K562 (cell line): ENCODE results near the gene GINS2. TPM values are rescaled to one million over a fixed set of nuclear protein-coding genes. Genes with fewer than 3 reads are reported as not detected.

ENCODE experiments used
- ATAC-seq: fragments of 200-7000 bp; cut with Tn5 transposase; 3 replicates; pipeline ENCODE4 v1.9.1; 2020; ENCODE audit warnings: moderate library complexity
- BruUV-seq: library from RNA; stranded (reverse); fragments of 400-500 nt; replicated peaks from 2 replicates; lab custom pipeline; 2021; lab: Mats Ljungman, UMichigan
- CTCF ChIA-PET: fragments of 300-600 bp; formaldehyde crosslinking; extraction: SDS; loops from one replicate; lab custom pipeline; 2021; ENCODE audit warnings: low intra/inter-chr PET ratio; lab: Yijun Ruan, JAX
- POLR2A ChIA-PET: fragments of 300-600, 350-650 bp; sonication (Branson Sonifier 250); formaldehyde crosslinking; extraction: SDS; loops from one replicate; lab custom pipeline; 2021; ENCODE audit warnings: antibody characterized with exemption, inconsistent platforms; lab: Yijun Ruan, JAX
- DNase-seq, 4 experiments: peaks; one replicate each; pipeline versions ENCODE4 v3.0.0 to v3.0.0-alpha.2; 2011 to 2018; ENCODE audit warnings: low spot score in 3 of 4, mixed read lengths in 3 of 4; ENCODE audit errors: extremely low read depth in 1 of 4
- FAIRE-seq: peaks from 2 replicates; lab custom pipeline; 2011; peaks lifted over from hg19 to GRCh38; lab: Jason Lieb, UNC
- H2AFZ ChIP-seq: 2 replicates; pipeline ENCODE4 v1.6.0; 2011; ENCODE audit warnings: low read depth, low read length, control low read depth, inconsistent platforms
- H3K27ac ChIP-seq: fragments of 200-600 bp; 3 replicates; pipeline ENCODE4 v1.8.0; 2011; ENCODE audit warnings: low read depth, mild to moderate bottlenecking, control low read depth, inconsistent platforms, low read length, moderate library complexity, mixed read lengths; ENCODE audit errors: extremely low read depth
- H3K27me3 ChIP-seq, 2 experiments: fragments of 300-600 bp in 1 of 2; 2 replicates in 1 of 2; 3 replicates in 1 of 2; pipeline versions ENCODE4 v1.6.0 to v1.8.0; 2011; ENCODE audit warnings: inconsistent platforms in 2 of 2, low read length in 2 of 2, mild to moderate bottlenecking in 1 of 2, mixed read lengths in 1 of 2, moderate library complexity in 1 of 2; ENCODE audit not compliant: control insufficient read depth in 2 of 2, insufficient read depth in 2 of 2
- H3K36me3 ChIP-seq: fragments of 300-600 bp; 3 replicates; pipeline ENCODE4 v1.8.0; 2011; ENCODE audit warnings: mild to moderate bottlenecking, low read length, inconsistent platforms; ENCODE audit not compliant: control insufficient read depth, insufficient read depth
- H3K4me1 ChIP-seq, 2 experiments: fragments of 200-600 bp in 1 of 2; replicated peaks in 1 of 2; 2 replicates in 1 of 2; 3 replicates in 1 of 2; pipeline versions ENCODE4 v1.5.1 to v1.8.0; 2011; ENCODE audit warnings: inconsistent platforms in 2 of 2, low read length in 2 of 2, mild to moderate bottlenecking in 1 of 2, mixed read lengths in 1 of 2, moderate library complexity in 1 of 2; ENCODE audit not compliant: control insufficient read depth in 2 of 2, insufficient read depth in 2 of 2
- H3K4me2 ChIP-seq: 2 replicates; pipeline ENCODE4 v1.6.1; 2011; ENCODE audit warnings: low read length, control low read depth, inconsistent platforms, mixed read lengths; ENCODE audit not compliant: insufficient read depth
- H3K4me3 ChIP-seq: fragments of 200-600 bp; sonication (generic), shearing (Covaris generic); 2 replicates; pipeline ENCODE4 v1.5.1; 2016; ENCODE audit warnings: control low read depth, inconsistent platforms
- H3K79me2 ChIP-seq: fragments of 200-600 bp; 3 replicates; pipeline ENCODE4 v1.8.0; 2011; ENCODE audit warnings: low read length, inconsistent platforms; ENCODE audit not compliant: control insufficient read depth, insufficient read depth
- H3K9ac ChIP-seq, 2 experiments: 2 replicates each; pipeline versions ENCODE4 v1.6.0 to v1.6.1; 2011; ENCODE audit warnings: low read depth in 2 of 2, low read length in 2 of 2, control low read depth in 1 of 2, inconsistent platforms in 1 of 2, mild to moderate bottlenecking in 1 of 2, mixed read lengths in 1 of 2; ENCODE audit not compliant: insufficient read depth in 1 of 2
- H3K9me1 ChIP-seq: one replicate; pipeline ENCODE4 v1.6.0; 2011; ENCODE audit warnings: inconsistent platforms, mild to moderate bottlenecking, low read length, moderate library complexity; ENCODE audit not compliant: control insufficient read depth, insufficient read depth
- H3K9me3 ChIP-seq: replicated peaks from 2 replicates; pipeline ENCODE4 v1.5.1; 2011; ENCODE audit warnings: low read depth, low read length, inconsistent platforms; ENCODE audit not compliant: control insufficient read depth, insufficient read depth
- H4K20me1 ChIP-seq: replicated peaks from 2 replicates; pipeline ENCODE4 v1.6.1; 2011; ENCODE audit warnings: low read length, inconsistent platforms, mixed read lengths; ENCODE audit not compliant: control insufficient read depth, insufficient read depth
- ARHGAP35 ChIP-seq: fragments of 450-650 bp; IDR thresholded peaks from 2 replicates; pipeline ENCODE4 v1.6.1; 2018; ENCODE audit not compliant: partially characterized antibody
- CREB3L1 ChIP-seq: fragments of 450-650 bp; IDR thresholded peaks from 2 replicates; pipeline ENCODE4 v1.6.1; 2014; ENCODE audit warnings: low read depth, mild to moderate bottlenecking, moderate library complexity, borderline replicate concordance
- GABPB2 ChIP-seq: fragments of 250-450 bp; sonication (Bioruptor Pico); conservative IDR thresholded peaks from 2 replicates; pipeline ENCODE4 v1.5.1; 2021; ENCODE audit warnings: mild to moderate bottlenecking
- POLR2A ChIP-seq: fragments of 450-650 bp; conservative IDR thresholded peaks from 2 replicates; pipeline ENCODE4 v1.6.1; 2016
- PRDM10 ChIP-seq: fragments of 450-650 bp; IDR thresholded peaks from 2 replicates; pipeline ENCODE4 v1.6.1; 2018; ENCODE audit not compliant: partially characterized antibody
- RBM15 ChIP-seq: fragments of 200-400 bp; formaldehyde crosslinking; IDR thresholded peaks from 2 replicates; pipeline ENCODE4 v1.6.1; 2018; ENCODE audit warnings: mild to moderate bottlenecking, low read length, moderate library complexity; ENCODE audit not compliant: insufficient read depth
- WGBS: fragments of 100-300 bp; shearing (Covaris generic); methylation state at CpG from one replicate; pipeline ENCODE4 v1.1.6; 2016; ENCODE audit warnings: low coverage, mixed read lengths; ENCODE audit not compliant: insufficient coverage; ENCODE audit errors: missing lambda C conversion rate; 5-methylcytosine and 5-hydroxymethylcytosine counted together
- in situ Hi-C: fragments of 300-500 bp; cut with MboI; formaldehyde crosslinking; loops from 4 replicates; pipeline ENCODE4 v1.15.0; 2018; ENCODE audit warnings: inconsistent platforms, mixed read lengths
- intact Hi-C: fragments of 100-400 bp; cut with micrococcal nuclease; formaldehyde crosslinking; loops from 2 replicates; pipeline ENCODE4 v1.14.2; 2022
- polyA plus RNA-seq, 8 experiments: library from polyadenylated mRNA; depleted of rRNA in 4 of 8; stranded (reverse) in 5 of 8; unstranded in 3 of 8; fragments of >200 nt; fragmentation: Nextera tagmentation in 2 of 8; fragmentation: Illumina TruSeq in 1 of 8; extraction: Ambion mirVana in 2 of 8; extraction: Trizol in 1 of 8; gene quantifications; 2 replicates each; pipeline versions ENCODE4 v1.2.1 to v1.2.3, GENCODE V29; 2011 to 2014; ENCODE audit warnings: inconsistent platforms in 1 of 8, missing spikeins in 1 of 8
- total RNA-seq, 7 experiments: library from RNA; depleted of rRNA in 6 of 7; stranded (reverse); fragments of >200 nt in 6 of 7; fragmentation: Illumina TruSeq in 2 of 7; extraction: Trizol in 2 of 7; gene quantifications; 2 replicates each; pipeline versions ENCODE4 v1.2.1 to v1.2.3, GENCODE V29; 2011 to 2021; ENCODE audit warnings: low replicate concordance in 1 of 7

Gene GINS2
- total and polyA plus RNA-seq, 9 of the 15 experiments (the other 6 are each of a cell fraction or from before 2014, with no cell fraction given): 40.4 to 76.2 (median 44.6) TPM

GRCh38 chr16:85678821-85679220 lies 9.9 kb downstream of the GINS2 start:
- POLR2A ChIA-PET: interaction anchor here (0.6 to 1.5 kb wide), 8 partner anchors 9 to 274 kb away, joined by 3 to 4 read pairs (median 3); partner anchors contain the start of gene GINS2
- BruUV-seq: no TSS peak
- ATAC-seq: no peak

GRCh38 chr16:85678016-85678415 lies 10.7 kb downstream of the GINS2 start:
- WGBS: 73% methylated on average over 8 of the region's 8 CpGs
- DNase-seq (no peak), ATAC-seq (no peak), FAIRE-seq (no peak)
- H3K9me3 ChIP-seq: no peaks in the 10 kb centered on the region
- H3K36me3 ChIP-seq: peaks cover 98% of the 10 kb centered on the region
- H3K27me3 ChIP-seq: no peaks in the 10 kb centered on the region
- intact Hi-C loops: no loop called here
- H3K79me2 ChIP-seq: peaks cover 7% of the 10 kb centered on the region; the same call in 1 of the 3 replicates
- no peak overlapping the region for H3K4me2 ChIP-seq
- CTCF ChIA-PET: no interaction called here
- H3K27ac ChIP-seq: no peak overlapping the region
- peaks cover 2% of the 10 kb centered on the region for H3K9me1 ChIP-seq
- in situ Hi-C loops: no loop called here
- H3K9ac ChIP-seq: no peak overlapping the region
- TF ChIP-seq PRDM10: no peak
- no peak for TF ChIP-seq RBM15
- TF ChIP-seq CREB3L1: no peak
- TF ChIP-seq ARHGAP35: no peak
- BruUV-seq: no TSS peak
- no peak overlapping the region for H3K4me3 ChIP-seq
- H3K4me1 ChIP-seq: peaks cover 0 to 4% of the 10 kb centered on the region in 2 experiments; a peak in 3 of 5 replicates
- no peak overlapping the region for H2AFZ ChIP-seq
- H4K20me1 ChIP-seq: peaks cover 21% of the 10 kb centered on the region
- POLR2A ChIA-PET: interaction anchor here (0.6 to 1.5 kb wide), 8 partner anchors 10 to 92 kb away, joined by 3 to 4 read pairs (median 3); no protein-coding TSS in a partner anchor

More at GRCh38 chr16:85678821-85679220, 9.9 kb downstream of the GINS2 start:
- Histone ChIP-seq H3K4me2 (no peak overlapping the region), H3K36me3 (peaks cover 99% of the 10 kb centered on the region), H3K9me1 (peaks cover 2% of the 10 kb centered on the region), H3K9ac (no peak overlapping the region), H3K4me3 (no peak overlapping the region), H2AFZ (no peak overlapping the region), H3K9me3 (no peaks in the 10 kb centered on the region), H3K4me1 (peaks cover 0 to 4% of the 10 kb centered on the region in 2 experiments; a peak in 3 of 5 replicates), H4K20me1 (peaks cover 24% of the 10 kb centered on the region), H3K27me3 (no peaks in the 10 kb centered on the region), H3K27ac (no peak overlapping the region), H3K79me2 (peaks cover 15% of the 10 kb centered on the region)
- WGBS: 92% methylated on average over 5 of the region's 5 CpGs
- TF ChIP-seq POLR2A: 0 out of 2 replicates have a peak, but pooled peaks have one; percentile 6
- TF ChIP-seq GABPB2 (CRISPR knock-in tag): no peak
- in situ Hi-C loops (no loop called here), intact Hi-C loops (no loop called here)
- CTCF ChIA-PET: no interaction called here
- FAIRE-seq (no peak), DNase-seq (no peak)
